GM18873 (cell line): ENCODE data around the gene EVI2B.
"Not testable (repeated sequence)": the region's sequence is repeated elsewhere in the genome, so short reads cannot be mapped to it uniquely, and the experiment has no call there.

Experiments
- ATAC-seq: cut with Tn5 transposase; IDR thresholded peaks from one replicate; pipeline ENCODE4 v1.9.1; 2021; ENCODE audit warnings: mild to moderate bottlenecking, moderate library complexity, moderate number of reproducible peaks; ENCODE audit not compliant: unreplicated experiment, low FRiP score

Gene EVI2B

GRCh38 chr17:31272803-31273202, 41.1 kb downstream of the EVI2B start:
- ATAC-seq = no peak

DNA sequence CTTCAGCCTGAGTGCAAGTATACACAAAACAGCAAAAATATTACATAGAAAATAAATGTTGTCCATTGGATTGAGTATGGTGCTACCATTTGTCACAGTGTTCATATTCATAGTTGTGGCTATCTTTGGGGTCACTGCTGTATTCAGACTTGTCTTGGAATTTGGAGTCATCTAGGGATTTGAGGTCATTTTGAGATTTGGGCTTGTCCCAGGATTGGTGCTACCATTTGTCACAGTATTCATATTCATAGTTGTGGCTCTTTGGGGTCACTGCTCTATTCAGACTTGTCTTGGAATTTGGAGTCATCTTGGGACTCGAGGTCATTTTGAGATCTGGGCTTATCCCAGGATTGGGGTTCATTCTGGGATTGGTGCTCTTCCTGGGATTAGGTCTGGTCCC, 41.6 kb downstream of the EVI2B start:
- ATAC-seq = no peak

GRCh38 chr17:31269578-31269983, 44.3 kb downstream of the EVI2B start:
- ATAC-seq = no peak

DNA sequence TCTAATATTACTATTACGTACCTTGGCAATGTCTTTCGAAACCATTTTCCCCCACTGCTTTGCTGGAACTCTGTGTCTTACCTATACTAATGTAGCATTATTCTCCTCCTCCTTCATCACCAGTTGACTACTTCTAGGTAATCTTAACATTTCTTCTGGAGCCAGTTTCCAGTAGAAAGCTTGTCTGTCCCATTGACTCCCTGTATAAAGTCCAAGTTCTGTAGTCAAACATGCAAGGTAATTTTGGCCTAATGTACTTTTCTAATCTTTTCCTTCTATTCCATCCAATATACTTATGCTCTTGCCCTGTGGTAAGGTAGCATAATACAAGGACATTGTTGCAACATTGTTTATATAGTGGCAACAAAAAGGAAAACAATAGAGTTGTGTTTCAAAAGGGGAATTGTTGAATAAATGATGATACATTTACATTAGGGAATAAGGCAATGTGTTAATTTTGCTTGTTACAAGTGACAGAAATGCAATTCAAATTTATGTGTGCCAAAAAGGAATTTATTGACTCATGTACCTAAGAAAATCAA, 44.7 kb downstream of the EVI2B start:
- ATAC-seq = no peak

DNA sequence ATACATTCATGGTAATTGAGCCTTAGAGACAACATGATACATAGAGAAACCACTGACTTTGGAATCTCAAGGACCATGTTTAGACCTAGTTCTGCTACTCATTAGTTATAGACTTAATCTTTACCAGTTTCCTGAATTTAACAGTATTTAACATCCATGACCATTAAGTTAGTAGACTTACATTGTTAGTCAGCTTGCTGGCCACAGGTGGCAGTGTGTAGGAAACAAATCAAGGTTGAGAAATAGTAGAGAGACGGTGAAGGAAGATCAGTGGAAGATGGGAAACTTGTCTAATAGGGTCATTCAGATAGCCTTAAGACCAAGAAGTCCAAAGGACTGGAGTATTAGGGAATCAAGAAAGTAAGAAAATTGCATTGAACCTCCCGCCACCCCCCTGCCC, 47.8 kb downstream of the EVI2B start:
- no peak for ATAC-seq

- ATAC-seq = not testable (repeated sequence)
Measured at GRCh38 chr17:31262923-31263322, 50.9 kb downstream of the EVI2B start.

DNA sequence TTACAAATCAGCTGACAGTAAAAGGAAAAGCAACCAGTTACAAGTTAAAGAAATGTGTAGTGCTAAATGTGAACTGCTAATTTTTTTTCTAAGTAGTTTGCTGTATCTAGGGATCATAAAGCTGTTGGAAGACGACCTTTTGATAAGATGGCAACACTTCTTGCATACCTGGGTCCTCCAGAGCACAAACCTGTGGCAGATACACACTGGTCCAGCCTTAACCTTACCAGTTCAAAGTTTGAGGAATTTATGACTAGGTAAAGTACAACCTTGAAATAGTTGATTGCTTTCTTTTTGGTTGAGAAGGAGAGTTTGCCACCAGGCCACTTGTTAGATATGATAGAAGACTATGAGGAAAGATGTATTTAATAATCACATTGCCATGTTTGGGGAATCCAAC, 52.3 kb downstream of the EVI2B start:
- no peak for ATAC-seq

GRCh38 chr17:31260151-31260550, 53.7 kb downstream of the EVI2B start:
- no peak for ATAC-seq

- no peak for ATAC-seq
Measured at GRCh38 chr17:31256936-31257335, 56.9 kb downstream of the EVI2B start.

- ATAC-seq = no peak
Measured at GRCh38 chr17:31254654-31255053, 59.2 kb downstream of the EVI2B start.
